Stimulated activated CD8-positive, alpha-beta memory T cell treated with anti-CD3 and anti-CD28 coated beads, Interleukin-12 subunit alpha, Interleukin-12 subunit beta, amount 100 ng/mL, for 24 hours (primary cell): ENCODE results near the gene SYNGR1.

Source experiments
- DNase-seq: peaks from one replicate; pipeline ENCODE4 v3.0.0-alpha.2; 2020; ENCODE audit errors: extremely low read depth

SYNGR1 gene

DNA sequence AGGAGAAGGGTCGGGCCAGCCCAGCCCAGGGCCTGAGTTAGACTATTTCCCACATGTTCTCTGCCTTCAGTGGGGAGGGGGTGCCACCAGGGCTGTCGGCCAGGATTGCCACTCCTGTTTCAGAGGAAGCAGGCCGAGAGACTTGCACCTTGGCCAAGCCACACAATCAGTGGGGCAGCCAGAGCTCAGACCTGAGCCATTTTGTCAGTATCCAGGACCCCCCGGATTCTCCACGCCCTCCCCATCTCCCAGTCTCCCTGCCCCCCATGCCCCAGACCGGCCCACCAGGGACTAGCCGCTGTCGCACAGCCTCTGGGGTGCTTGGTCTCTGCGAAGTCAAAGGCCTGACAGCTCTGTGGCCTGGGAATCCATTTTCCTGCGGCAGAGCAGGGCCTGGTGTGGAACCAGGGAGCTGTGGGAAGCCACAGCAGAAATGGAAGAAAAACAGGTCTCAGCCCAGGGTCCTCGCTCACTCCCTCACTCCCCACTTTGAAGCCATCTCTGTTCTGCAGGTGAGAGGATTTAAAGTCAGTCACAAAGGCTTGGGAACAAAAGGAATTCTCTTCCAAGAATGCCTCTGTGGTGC, 81.5 kb downstream of the SYNGR1 start:
- no peak for DNase-seq

DNA sequence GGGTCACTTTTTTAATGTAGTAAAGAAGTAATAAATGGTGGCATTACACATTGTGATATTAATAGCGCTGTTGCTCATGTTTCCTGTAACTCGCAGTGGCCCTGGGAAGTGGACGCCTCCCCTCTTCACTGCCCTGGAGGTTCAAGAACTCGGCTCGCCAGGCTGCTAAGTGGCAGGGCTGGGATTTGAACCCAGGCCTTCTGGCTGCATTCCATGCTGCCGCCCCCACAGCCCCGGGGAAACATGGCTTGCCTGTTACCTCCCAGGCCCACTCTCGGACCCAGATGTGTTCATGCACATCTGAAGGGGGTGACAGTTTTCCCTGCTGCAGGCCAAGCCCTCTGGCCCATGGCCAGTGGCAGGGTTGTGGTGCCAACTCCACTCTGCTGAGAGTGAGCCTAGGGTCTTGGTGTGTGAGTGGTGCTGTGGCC, 82.0 kb downstream of the SYNGR1 start:
- no peak for DNase-seq

DNA sequence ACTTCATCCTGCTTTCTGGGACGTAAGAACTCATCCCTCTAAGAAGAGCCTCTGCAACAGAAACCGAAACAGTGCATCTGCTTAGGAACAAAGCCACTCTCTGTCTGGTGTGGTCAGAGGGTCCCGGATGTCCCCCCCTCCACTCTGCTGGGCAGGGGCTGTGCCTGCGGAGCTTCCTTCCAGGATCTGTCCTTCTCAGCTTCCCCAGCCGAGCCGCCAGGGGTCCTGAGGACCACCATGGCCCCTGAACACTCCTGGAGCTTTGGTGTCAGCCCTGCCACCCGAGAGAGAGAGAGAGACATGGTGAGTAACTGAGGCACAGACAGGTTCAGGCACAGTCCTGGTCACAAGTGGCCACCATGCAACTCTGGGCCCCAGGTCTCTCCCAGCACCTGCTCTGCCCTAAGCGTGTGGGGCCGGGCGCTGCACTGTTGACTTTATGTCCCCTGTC, 82.6 kb downstream of the SYNGR1 start:
- no peak for DNase-seq

DNA sequence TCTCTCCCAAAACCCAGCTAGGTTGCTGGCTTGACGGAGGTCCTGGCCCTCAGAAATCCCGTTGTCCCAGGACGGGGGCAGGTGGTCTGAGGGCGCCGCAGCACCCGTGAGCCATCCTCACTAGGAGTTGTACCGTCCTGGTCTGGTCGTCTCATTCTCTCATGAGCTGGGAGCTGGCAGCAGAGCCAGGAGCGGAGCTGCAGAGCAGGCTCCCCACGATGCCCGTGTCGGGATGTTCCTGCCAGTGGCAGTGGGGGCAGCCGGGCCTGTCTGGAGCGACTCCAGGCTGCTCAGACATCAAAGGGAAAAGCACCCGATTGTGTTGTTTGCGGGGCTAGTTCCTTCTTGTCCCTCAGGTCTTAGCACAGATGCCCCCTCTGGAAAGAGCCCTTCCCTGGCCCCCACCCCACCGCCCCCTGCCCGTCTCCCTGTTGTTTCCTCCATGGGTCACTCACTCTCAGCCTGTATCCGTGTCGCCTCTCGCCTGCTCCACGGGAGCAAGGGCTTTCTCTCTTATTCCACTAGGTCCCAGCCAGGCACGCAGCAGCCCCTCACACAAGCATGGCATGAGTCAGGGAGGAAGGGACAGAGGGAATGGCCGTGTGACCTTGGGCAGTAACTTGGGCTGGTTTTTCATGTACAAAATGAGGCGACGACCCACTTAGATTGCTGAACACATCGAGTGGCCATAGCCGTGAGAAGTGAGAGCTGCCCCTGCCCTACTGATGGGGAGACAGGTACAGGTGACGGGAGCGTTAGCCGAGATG, 83.9 kb downstream of the SYNGR1 start:
- DNase-seq, result no peak

DNA sequence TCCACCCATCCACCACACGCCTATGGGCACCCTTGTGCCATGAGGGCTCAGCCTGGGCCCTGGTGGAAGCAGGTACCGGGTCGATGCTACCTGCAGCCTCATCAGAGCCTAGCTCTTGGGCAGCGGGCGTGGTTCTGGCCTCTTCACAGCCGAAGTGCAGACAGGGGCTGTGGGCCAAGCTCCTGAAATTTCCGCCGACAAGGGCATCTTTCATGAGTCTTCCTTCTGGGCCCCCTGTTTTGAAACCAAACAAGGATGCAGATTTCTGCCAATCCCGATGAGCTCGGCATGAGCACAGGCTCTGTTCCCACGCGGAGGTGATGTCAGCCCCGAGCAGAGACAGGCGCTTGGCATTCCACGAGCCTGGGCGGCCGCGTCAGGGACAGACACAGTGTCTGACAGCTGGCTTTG, 84.5 kb downstream of the SYNGR1 start:
- DNase-seq, result no peak

DNA sequence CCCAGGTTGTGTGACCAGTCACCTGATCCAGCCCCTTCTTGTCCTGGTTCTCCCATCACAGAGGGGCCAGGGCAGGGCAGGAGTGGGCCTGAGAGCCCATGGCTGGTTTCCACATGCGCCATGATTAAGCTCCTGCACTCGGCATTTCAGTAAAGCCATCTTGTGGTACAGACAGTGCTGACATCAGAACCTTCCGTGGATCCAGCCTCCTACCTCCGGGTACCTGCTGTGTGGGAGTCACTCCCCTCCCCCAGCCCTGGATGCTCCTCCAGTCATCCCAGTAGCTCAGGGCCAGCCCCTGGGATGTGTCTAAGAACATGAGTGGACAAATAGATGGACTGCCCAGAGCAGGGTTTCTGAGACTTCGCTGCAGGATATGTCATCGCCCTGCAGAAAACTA, 84.9 kb downstream of the SYNGR1 start:
- DNase-seq, result no peak
